ENCODE results near the gene CNNM4.
A peak's percentile ranks its signal among the peaks of the same experiment; 100 is the strongest.

The CNNM4 gene

GRCh38 chr2:96760036-96760985 is at the start of gene CNNM4:
Gene CNNM4, plus strand, starts transcription at chr2:96760902. Its CDS starts 98 bp downstream, at chr2:96761000.
- DNase-seq (ENCODE audit: low read depth, low spot score), result peak; percentile 83

GRCh38 chr2:96710985-96711384 is 49.7 kb upstream of the CNNM4 start:
- DNase-seq (ENCODE audit: low read depth, low spot score), result no peak

GRCh38 chr2:96715658-96716057 is 45.0 kb upstream of the CNNM4 start:
- DNase-seq (ENCODE audit: low read depth, low spot score), result no peak

GRCh38 chr2:96716388-96716787 is 44.3 kb upstream of the CNNM4 start:
- no peak for DNase-seq (ENCODE audit: low read depth, low spot score)

GRCh38 chr2:96726131-96726530 is 34.6 kb upstream of the CNNM4 start:
- DNase-seq (ENCODE audit: low read depth, low spot score), result no peak

- no peak for DNase-seq (ENCODE audit: low read depth, low spot score)
These were observed 33.3 kb upstream of the CNNM4 start for GRCh38 chr2:96727431-96727830.

GRCh38 chr2:96729748-96730147 is 31.0 kb upstream of the CNNM4 start:
- DNase-seq (ENCODE audit: low read depth, low spot score), result no peak

GRCh38 chr2:96730212-96730611 is 30.5 kb upstream of the CNNM4 start:
- no peak for DNase-seq (ENCODE audit: low read depth, low spot score)

GRCh38 chr2:96733931-96734330 is 26.8 kb upstream of the CNNM4 start:
- no peak for DNase-seq (ENCODE audit: low read depth, low spot score)

- DNase-seq (ENCODE audit: low read depth, low spot score), result no peak
These were observed 25.7 kb upstream of the CNNM4 start for GRCh38 chr2:96734880-96735583.

- DNase-seq (ENCODE audit: low read depth, low spot score), result no peak
These were observed 23.5 kb upstream of the CNNM4 start for GRCh38 chr2:96737251-96737650.

- DNase-seq (ENCODE audit: low read depth, low spot score), result no peak
These were observed 22.9 kb upstream of the CNNM4 start for GRCh38 chr2:96737831-96738230.

GRCh38 chr2:96739076-96739632 is 21.5 kb upstream of the CNNM4 start:
- DNase-seq (ENCODE audit: low read depth, low spot score), result no peak

GRCh38 chr2:96739633-96740428 is 20.9 kb upstream of the CNNM4 start, which contains the start of gene LMAN2L:
Gene LMAN2L, minus strand, starts transcription at chr2:96740064. Its CDS starts 24 bp downstream, at chr2:96740040.
- DNase-seq (ENCODE audit: low read depth, low spot score), result peak; percentile 97

GRCh38 chr2:96747061-96747617 is 13.6 kb upstream of the CNNM4 start:
- DNase-seq (ENCODE audit: low read depth, low spot score), result no peak

- no peak for DNase-seq (ENCODE audit: low read depth, low spot score)
These were observed 8.9 kb upstream of the CNNM4 start for GRCh38 chr2:96751800-96752199.

GRCh38 chr2:96753661-96754282 is 6.9 kb upstream of the CNNM4 start:
- no peak for DNase-seq (ENCODE audit: low read depth, low spot score)

GRCh38 chr2:96754317-96754716 is 6.4 kb upstream of the CNNM4 start:
- DNase-seq (ENCODE audit: low read depth, low spot score), result no peak

GRCh38 chr2:96756788-96757476 is 3.8 kb upstream of the CNNM4 start:
- no peak for DNase-seq (ENCODE audit: low read depth, low spot score)

- no peak for DNase-seq (ENCODE audit: low read depth, low spot score)
These were observed 3.2 kb upstream of the CNNM4 start for GRCh38 chr2:96757477-96757860.
